Stimulated activated CD8-positive, alpha-beta memory T cell treated with anti-CD3 and anti-CD28 coated beads, Interleukin-12 subunit alpha, Interleukin-12 subunit beta, amount 100 ng/mL, for 24 hours (primary cell): Measurements from ENCODE around the gene KRTAP19-5.
"Not testable (repeated sequence)": the region's sequence is repeated elsewhere in the genome, so short reads cannot be mapped to it uniquely, and the experiment has no call there.

Experiments
- DNase-seq: peaks from one replicate; pipeline ENCODE4 v3.0.0-alpha.2; 2020; ENCODE audit errors: extremely low read depth

KRTAP19-5 gene

GRCh38 chr21:30502041-30502440, at the start of gene KRTAP19-5:
Gene KRTAP19-5 (minus strand): TSS chr21:30502141. CDS start chr21:30502090, 51 bp downstream.
- no peak for DNase-seq

- DNase-seq = no peak
Measured at GRCh38 chr21:30541764-30542163, 39.8 kb upstream of the KRTAP19-5 start, which contains the start of gene KRTAP19-6. Gene KRTAP19-6 (minus strand): TSS chr21:30541864. CDS start chr21:30541833, 31 bp downstream.

GRCh38 chr21:30518876-30519275, 16.9 kb upstream of the KRTAP19-5 start:
- no peak for DNase-seq

GRCh38 chr21:30515681-30516080, 13.7 kb upstream of the KRTAP19-5 start:
- DNase-seq = no peak

- not testable (repeated sequence) for DNase-seq
Measured at GRCh38 chr21:30505621-30506205, 3.8 kb upstream of the KRTAP19-5 start.

GRCh38 chr21:30497065-30497464, 4.9 kb downstream of the KRTAP19-5 start, which contains the start of gene KRTAP19-4:
Gene KRTAP19-4 (minus strand): TSS chr21:30497165. CDS start chr21:30497110, 55 bp downstream.
- no peak for DNase-seq

- DNase-seq = no peak
Measured at GRCh38 chr21:30491963-30492428, 9.9 kb downstream of the KRTAP19-5 start, which contains the start of gene KRTAP19-3. Gene KRTAP19-3 (minus strand): TSS chr21:30492013. CDS start chr21:30491957, 56 bp downstream.

- no peak for DNase-seq
Measured at GRCh38 chr21:30487336-30487735, 14.6 kb downstream of the KRTAP19-5 start, which contains the start of gene KRTAP19-2. Gene KRTAP19-2 (minus strand): TSS chr21:30487436. CDS start chr21:30487348, 88 bp downstream.

GRCh38 chr21:30486180-30486579, 15.8 kb downstream of the KRTAP19-5 start:
- DNase-seq = no peak

- DNase-seq = no peak
Measured at GRCh38 chr21:30482130-30482529, 19.8 kb downstream of the KRTAP19-5 start.

GRCh38 chr21:30480145-30480544, 21.8 kb downstream of the KRTAP19-5 start, which contains the start of gene KRTAP19-1:
Gene KRTAP19-1 (minus strand): TSS chr21:30480367. CDS start chr21:30480317, 50 bp downstream.
- DNase-seq = no peak

GRCh38 chr21:30479259-30479658, 22.7 kb downstream of the KRTAP19-5 start:
- DNase-seq = no peak

- DNase-seq = no peak
Measured at GRCh38 chr21:30478004-30478403, 23.9 kb downstream of the KRTAP19-5 start.

- DNase-seq = no peak
Measured at GRCh38 chr21:30468900-30469714, 32.8 kb downstream of the KRTAP19-5 start.

- DNase-seq = no peak
Measured at GRCh38 chr21:30463713-30464112, 38.2 kb downstream of the KRTAP19-5 start.
